Smooth muscle cell (in vitro differentiated cells): ENCODE measurements around the gene PIGT. TPM values are rescaled to one million over a fixed set of nuclear protein-coding genes. Genes with fewer than 3 reads are reported as not detected.

Experiments
- DNase-seq: peaks from one replicate; lab custom pipeline; 2025; ENCODE audit not compliant: unreplicated experiment; lab: John Stamatoyannopoulos, UW
- H2AFZ ChIP-seq: fragments of 200-600 bp; sonication (generic); 2 replicates; pipeline ENCODE4 v1.6.0; 2016; ENCODE audit warnings: antibody characterized with exemption, low read depth, mild to moderate bottlenecking
- H3F3A ChIP-seq: fragments of 200-600 bp; sonication (generic); 2 replicates; pipeline ENCODE4 v1.6.0; 2017; ENCODE audit warnings: antibody characterized with exemption, low read depth
- H3K27ac ChIP-seq: fragments of 200-600 bp; sonication (generic); 2 replicates; pipeline ENCODE4 v1.5.1; 2016; ENCODE audit warnings: low read depth, mild to moderate bottlenecking
- H3K27me3 ChIP-seq: fragments of 200-600 bp; sonication (generic); 2 replicates; pipeline ENCODE4 v1.6.1; 2016; ENCODE audit warnings: low read depth, mild to moderate bottlenecking
- H3K36me3 ChIP-seq: fragments of 200-600 bp; sonication (generic); 2 replicates; pipeline ENCODE4 v1.5.1; 2016; ENCODE audit warnings: low read depth
- H3K4me1 ChIP-seq: fragments of 200-600 bp; sonication (generic); 2 replicates; pipeline ENCODE4 v1.5.1; 2016; ENCODE audit warnings: low read depth
- H3K4me2 ChIP-seq: fragments of 200-600 bp; sonication (generic); 2 replicates; pipeline ENCODE4 v1.6.0; 2016; ENCODE audit warnings: mild to moderate bottlenecking
- H3K4me3 ChIP-seq: fragments of 200-600 bp; sonication (generic); 2 replicates; pipeline ENCODE4 v1.5.1; 2016; ENCODE audit warnings: mild to moderate bottlenecking
- H3K79me2 ChIP-seq: fragments of 200-600 bp; sonication (generic); 2 replicates; pipeline ENCODE4 v1.6.0; 2016; ENCODE audit warnings: low read depth, mild to moderate bottlenecking
- H3K9ac ChIP-seq: fragments of 200-600 bp; sonication (generic); 2 replicates; pipeline ENCODE4 v1.6.0; 2016; ENCODE audit warnings: low read depth
- H3K9me3 ChIP-seq: fragments of 200-600 bp; sonication (generic); replicated peaks from 2 replicates; pipeline ENCODE4 v1.5.1; 2016; ENCODE audit warnings: low read depth
- H4K20me1 ChIP-seq: fragments of 200-600 bp; sonication (generic); 2 replicates; pipeline ENCODE4 v1.6.0; 2016; ENCODE audit warnings: low read depth
- CTCF ChIP-seq: fragments of 200-600 bp; sonication (generic); IDR thresholded peaks from 2 replicates; pipeline ENCODE4 v1.5.1; 2017; ENCODE audit warnings: borderline replicate concordance, mild to moderate bottlenecking, antibody characterized with exemption; ENCODE audit not compliant: insufficient read depth, poor library complexity, severe bottlenecking
- WGBS: methylation state at CpG from one replicate; pipeline ENCODE4 v1.1.7; 2016; ENCODE audit warnings: low lambda C conversion rate; 5-methylcytosine and 5-hydroxymethylcytosine counted together
- polyA plus RNA-seq: library from polyadenylated mRNA; unstranded; fragments of >200 nt; fragmentation: Nextera tagmentation; extraction: Ambion mirVana; gene quantifications from 2 replicates; pipeline ENCODE4 v1.2.1, GENCODE V29; 2016
- total RNA-seq: library from RNA; depleted of rRNA; stranded (reverse); fragments of >200 nt; gene quantifications from 2 replicates; pipeline ENCODE4 v1.2.3, GENCODE V29; 2014

PIGT gene
- total and polyA plus RNA-seq, 2 experiments from 2014 or later, result 90.7 to 206 TPM

- WGBS, result 82% methylated on average over 6 of the region's 6 CpGs
- Histone ChIP-seq H3K9ac (no peak overlapping the region), H3K9me3 (no peaks in the 10 kb centered on the region), H3K27ac (no peak overlapping the region), H3K4me1 (peaks cover 5% of the 10 kb centered on the region), H2AFZ (no peak overlapping the region), H3K4me3 (no peak overlapping the region), H3K36me3 (no peaks in the 10 kb centered on the region), H3K27me3 (no peaks in the 10 kb centered on the region), H3K79me2 (peaks cover 7% of the 10 kb centered on the region), H4K20me1 (no peaks in the 10 kb centered on the region), H3F3A (no peaks in the 10 kb centered on the region), H3K4me2 (no peak overlapping the region)
- TF ChIP-seq CTCF, result no peak
- no peak for DNase-seq
Observed at GRCh38 chr20:45368221-45368980, 47.5 kb upstream of the PIGT start.

GRCh38 chr20:45370571-45371160 is 45.3 kb upstream of the PIGT start:
- Histone ChIP-seq H3K9me3 (no peaks in the 10 kb centered on the region), H3K4me1 (no peaks in the 10 kb centered on the region), H3K27ac (no peak overlapping the region), H3K36me3 (no peaks in the 10 kb centered on the region), H3K4me2 (no peak overlapping the region), H3K27me3 (no peaks in the 10 kb centered on the region), H3K9ac (no peak overlapping the region), H3F3A (no peaks in the 10 kb centered on the region), H4K20me1 (no peaks in the 10 kb centered on the region), H3K79me2 (no peaks in the 10 kb centered on the region), H2AFZ (no peak overlapping the region), H3K4me3 (no peak overlapping the region)
- TF ChIP-seq CTCF, result no peak
- DNase-seq, result no peak
- WGBS, result 97% methylated on average over 3 of the region's 3 CpGs

- no peaks in the 10 kb centered on the region for H3K27me3 ChIP-seq
- TF ChIP-seq CTCF, result no peak
- H2AFZ ChIP-seq, result no peak overlapping the region
- DNase-seq, result no peak
- H3K4me1 ChIP-seq, result no peaks in the 10 kb centered on the region
- no peaks in the 10 kb centered on the region for H3K9me3 ChIP-seq
- H3F3A ChIP-seq, result no peaks in the 10 kb centered on the region
- peak overlapping the region; percentile 87 for H3K4me2 ChIP-seq
- no peaks in the 10 kb centered on the region for H3K36me3 ChIP-seq
- H4K20me1 ChIP-seq, result no peaks in the 10 kb centered on the region
- H3K79me2 ChIP-seq, result no peaks in the 10 kb centered on the region
- WGBS, result 87% methylated on average over 10 of the region's 10 CpGs
- no peak overlapping the region for H3K27ac ChIP-seq
- H3K9ac ChIP-seq, result no peak overlapping the region
- H3K4me3 ChIP-seq, result no peak overlapping the region
Observed at GRCh38 chr20:45372241-45372640, 43.7 kb upstream of the PIGT start.
